HEK293T (cell line): ENCODE results near the gene POGK.

ENCODE experiments used
- ARNT ChIP-seq: fragments of 450-650 bp; IDR thresholded peaks from 2 replicates; pipeline ENCODE4 v1.6.1; 2017; ENCODE audit warnings: mild to moderate bottlenecking
- BHLHE40 ChIP-seq: fragments of 450-650 bp; IDR thresholded peaks from 2 replicates; pipeline ENCODE4 v1.6.1; 2016; ENCODE audit warnings: mild to moderate bottlenecking, moderate library complexity, borderline replicate concordance
- ELF4 ChIP-seq: fragments of 450-650 bp; IDR thresholded peaks from 2 replicates; pipeline ENCODE4 v1.6.1; 2017; ENCODE audit warnings: antibody characterized with exemption
- FOXA1 ChIP-seq: fragments of 450-650 bp; IDR thresholded peaks from 2 replicates; pipeline ENCODE4 v1.6.1; 2016; ENCODE audit warnings: mild to moderate bottlenecking
- FOXK2 ChIP-seq: fragments of 450-650 bp; IDR thresholded peaks from 2 replicates; pipeline ENCODE4 v1.6.1; 2016; ENCODE audit warnings: mild to moderate bottlenecking
- FOXM1 ChIP-seq: fragments of 450-650 bp; IDR thresholded peaks from 2 replicates; pipeline ENCODE4 v1.6.1; 2017; ENCODE audit warnings: mild to moderate bottlenecking, borderline replicate concordance
- SP1 ChIP-seq: fragments of 450-650 bp; IDR thresholded peaks from 2 replicates; pipeline ENCODE4 v1.6.1; 2017
- SUZ12 ChIP-seq: fragments of 450-650 bp; IDR thresholded peaks from 2 replicates; pipeline ENCODE4 v1.6.1; 2016; ENCODE audit warnings: mild to moderate bottlenecking

DNA sequence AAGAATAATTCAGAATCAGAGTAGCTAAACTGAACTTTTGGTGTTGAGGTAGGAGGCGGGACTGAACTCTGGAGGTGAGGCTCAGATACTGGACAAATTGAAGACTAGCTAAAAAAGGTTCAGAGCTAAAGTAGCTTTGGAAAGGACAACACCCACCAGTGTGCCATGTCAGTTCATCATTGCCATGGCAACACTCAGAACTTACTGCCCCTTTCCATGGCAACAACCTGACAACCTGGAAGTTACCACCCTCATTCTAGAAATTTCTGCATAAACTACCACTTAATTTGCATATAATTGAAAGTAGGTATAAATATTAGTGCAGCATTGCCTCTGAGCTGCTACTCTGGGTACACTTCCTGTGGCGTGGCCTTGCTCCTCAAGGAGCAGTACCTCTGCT, 30.3 kb upstream of the POGK start:
- TF ChIP-seq FOXM1 (no peak), SP1 (no peak), BHLHE40 (no peak), ELF4 (no peak), SUZ12 (no peak), FOXA1 (no peak), ARNT (no peak), FOXK2 (no peak)
